ENCODE data around the gene PCDHGC4. TPM values are rescaled to one million over a fixed set of nuclear protein-coding genes. Genes with fewer than 3 reads are reported as not detected.

Gene PCDHGC4
- total RNA-seq, 1 experiment from 2014 or later = 0.57 TPM

DNA sequence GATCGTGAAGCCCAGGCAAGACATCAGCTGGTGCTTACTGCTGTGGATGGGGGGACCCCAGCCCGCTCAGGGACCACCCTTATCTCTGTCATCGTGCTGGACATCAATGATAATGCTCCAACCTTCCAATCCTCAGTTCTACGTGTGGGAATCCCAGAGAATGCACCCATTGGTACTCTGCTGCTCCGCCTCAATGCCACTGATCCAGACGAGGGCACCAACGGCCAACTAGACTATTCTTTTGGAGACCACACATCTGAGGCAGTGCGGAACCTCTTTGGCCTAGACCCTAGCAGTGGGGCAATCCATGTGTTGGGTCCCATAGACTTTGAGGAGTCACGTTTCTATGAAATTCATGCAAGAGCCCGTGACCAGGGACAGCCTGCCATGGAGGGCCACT is 5.0 kb downstream of the PCDHGC4 start:
- Histone ChIP-seq H3K9me3 (ENCODE audit: control insufficient read depth, insufficient read depth, low read depth, low read length) (no peaks in the 10 kb centered on the region), H3K27ac (ENCODE audit: low read length) (no peak overlapping the region), H3K4me3 (ENCODE audit: low read depth in 2 of 2, low read length in 2 of 2) (no peak overlapping the region), H3K36me3 (ENCODE audit: control insufficient read depth, insufficient read depth, low read length) (no peaks in the 10 kb centered on the region), H3K4me1 (ENCODE audit: control insufficient read depth, insufficient read depth, low read length) (no peaks in the 10 kb centered on the region; the same call in 1 of the 2 replicates), H3K27me3 (ENCODE audit: control insufficient read depth, insufficient read depth, low read length) (no peaks in the 10 kb centered on the region)
- ATAC-seq (no peak), DNase-seq (ENCODE audit: low read depth, low spot score) (no peak)
- no TSS peak for BruUV-seq (replicated peaks)
- in situ Hi-C loops (cut with HindIII; ENCODE audit: low pct_unique_long_range_greater_than_20kb, low sequenced_read_pairs) = no loop called here
- no peak for TF ChIP-seq SIN3A (IDR thresholded peaks at IDR 0.05; ENCODE audit: borderline replicate concordance, insufficient read depth, low read depth, low read length)
- TF ChIP-seq, protein P1, sequence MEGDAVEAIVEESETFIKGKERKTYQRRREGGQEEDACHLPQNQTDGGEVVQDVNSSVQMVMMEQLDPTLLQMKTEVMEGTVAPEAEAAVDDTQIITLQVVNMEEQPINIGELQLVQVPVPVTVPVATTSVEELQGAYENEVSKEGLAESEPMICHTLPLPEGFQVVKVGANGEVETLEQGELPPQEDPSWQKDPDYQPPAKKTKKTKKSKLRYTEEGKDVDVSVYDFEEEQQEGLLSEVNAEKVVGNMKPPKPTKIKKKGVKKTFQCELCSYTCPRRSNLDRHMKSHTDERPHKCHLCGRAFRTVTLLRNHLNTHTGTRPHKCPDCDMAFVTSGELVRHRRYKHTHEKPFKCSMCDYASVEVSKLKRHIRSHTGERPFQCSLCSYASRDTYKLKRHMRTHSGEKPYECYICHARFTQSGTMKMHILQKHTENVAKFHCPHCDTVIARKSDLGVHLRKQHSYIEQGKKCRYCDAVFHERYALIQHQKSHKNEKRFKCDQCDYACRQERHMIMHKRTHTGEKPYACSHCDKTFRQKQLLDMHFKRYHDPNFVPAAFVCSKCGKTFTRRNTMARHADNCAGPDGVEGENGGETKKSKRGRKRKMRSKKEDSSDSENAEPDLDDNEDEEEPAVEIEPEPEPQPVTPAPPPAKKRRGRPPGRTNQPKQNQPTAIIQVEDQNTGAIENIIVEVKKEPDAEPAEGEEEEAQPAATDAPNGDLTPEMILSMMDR (IDR thresholded peaks at IDR 0.05) = no peak
- TF ChIP-seq POLR2AphosphoS5 (IDR thresholded peaks at IDR 0.05; ENCODE audit: low read depth, low read length) = no peak
- no peak for TF ChIP-seq TCF7L2 (IDR thresholded peaks at IDR 0.05; ENCODE audit: low read depth, low read length)
- TF ChIP-seq, protein P2, sequence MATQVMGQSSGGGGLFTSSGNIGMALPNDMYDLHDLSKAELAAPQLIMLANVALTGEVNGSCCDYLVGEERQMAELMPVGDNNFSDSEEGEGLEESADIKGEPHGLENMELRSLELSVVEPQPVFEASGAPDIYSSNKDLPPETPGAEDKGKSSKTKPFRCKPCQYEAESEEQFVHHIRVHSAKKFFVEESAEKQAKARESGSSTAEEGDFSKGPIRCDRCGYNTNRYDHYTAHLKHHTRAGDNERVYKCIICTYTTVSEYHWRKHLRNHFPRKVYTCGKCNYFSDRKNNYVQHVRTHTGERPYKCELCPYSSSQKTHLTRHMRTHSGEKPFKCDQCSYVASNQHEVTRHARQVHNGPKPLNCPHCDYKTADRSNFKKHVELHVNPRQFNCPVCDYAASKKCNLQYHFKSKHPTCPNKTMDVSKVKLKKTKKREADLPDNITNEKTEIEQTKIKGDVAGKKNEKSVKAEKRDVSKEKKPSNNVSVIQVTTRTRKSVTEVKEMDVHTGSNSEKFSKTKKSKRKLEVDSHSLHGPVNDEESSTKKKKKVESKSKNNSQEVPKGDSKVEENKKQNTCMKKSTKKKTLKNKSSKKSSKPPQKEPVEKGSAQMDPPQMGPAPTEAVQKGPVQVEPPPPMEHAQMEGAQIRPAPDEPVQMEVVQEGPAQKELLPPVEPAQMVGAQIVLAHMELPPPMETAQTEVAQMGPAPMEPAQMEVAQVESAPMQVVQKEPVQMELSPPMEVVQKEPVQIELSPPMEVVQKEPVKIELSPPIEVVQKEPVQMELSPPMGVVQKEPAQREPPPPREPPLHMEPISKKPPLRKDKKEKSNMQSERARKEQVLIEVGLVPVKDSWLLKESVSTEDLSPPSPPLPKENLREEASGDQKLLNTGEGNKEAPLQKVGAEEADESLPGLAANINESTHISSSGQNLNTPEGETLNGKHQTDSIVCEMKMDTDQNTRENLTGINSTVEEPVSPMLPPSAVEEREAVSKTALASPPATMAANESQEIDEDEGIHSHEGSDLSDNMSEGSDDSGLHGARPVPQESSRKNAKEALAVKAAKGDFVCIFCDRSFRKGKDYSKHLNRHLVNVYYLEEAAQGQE (IDR thresholded peaks at IDR 0.05; ENCODE audit: insufficient read depth in 1 of 2, low read depth in 2 of 2, low read length in 1 of 2) = no peak
- POLR2A ChIA-PET = no interaction called here
- intact Hi-C loops (cut with micrococcal nuclease; ENCODE audit: unreplicated experiment) = no loop called here
- CTCF ChIA-PET = interaction anchor here (0.6 kb wide), 1 partner anchor 74 kb away, joined by 3 read pairs; no protein-coding TSS in a partner anchor

DNA sequence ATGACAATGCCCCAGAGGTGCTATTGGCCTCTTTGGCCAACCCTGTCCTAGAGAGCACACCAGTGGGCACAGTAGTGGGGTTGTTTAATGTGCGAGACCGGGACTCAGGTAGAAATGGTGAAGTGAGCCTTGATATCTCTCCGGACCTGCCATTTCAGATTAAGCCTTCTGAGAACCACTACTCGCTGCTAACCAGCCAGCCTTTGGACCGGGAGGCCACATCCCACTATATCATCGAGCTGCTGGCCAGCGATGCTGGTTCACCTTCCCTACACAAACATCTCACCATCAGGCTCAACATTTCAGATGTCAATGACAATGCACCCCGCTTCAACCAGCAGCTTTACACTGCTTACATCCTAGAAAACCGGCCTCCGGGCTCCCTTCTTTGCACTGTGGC is 5.4 kb downstream of the PCDHGC4 start:
- no peaks in the 10 kb centered on the region for H3K27me3 ChIP-seq (ENCODE audit: control insufficient read depth, insufficient read depth, low read length)
- BruUV-seq (replicated peaks) = no TSS peak
- ChIA-PET CTCF (interaction anchor here (0.6 kb wide), 1 partner anchor 74 kb away, joined by 3 read pairs; no protein-coding TSS in a partner anchor), POLR2A (no interaction called here)
- ATAC-seq (no peak), DNase-seq (ENCODE audit: low read depth, low spot score) (no peak)
- H3K27ac ChIP-seq (ENCODE audit: low read length) = no peak overlapping the region
- H3K4me3 ChIP-seq (ENCODE audit: low read depth in 2 of 2, low read length in 2 of 2) = no peak overlapping the region
- in situ Hi-C loops (cut with HindIII; ENCODE audit: low pct_unique_long_range_greater_than_20kb, low sequenced_read_pairs) (no loop called here), intact Hi-C loops (cut with micrococcal nuclease; ENCODE audit: unreplicated experiment) (no loop called here)
- H3K4me1 ChIP-seq (ENCODE audit: control insufficient read depth, insufficient read depth, low read length) = no peaks in the 10 kb centered on the region; the same call in 1 of the 2 replicates
- TF ChIP-seq TCF7L2 (IDR thresholded peaks at IDR 0.05; ENCODE audit: low read depth, low read length) = no peak
- TF ChIP-seq, protein P2 (IDR thresholded peaks at IDR 0.05; ENCODE audit: insufficient read depth in 1 of 2, low read depth in 2 of 2, low read length in 1 of 2) = no peak
- TF ChIP-seq POLR2AphosphoS5 (IDR thresholded peaks at IDR 0.05; ENCODE audit: low read depth, low read length) = no peak
- TF ChIP-seq, protein P1 (IDR thresholded peaks at IDR 0.05) = no peak
- TF ChIP-seq SIN3A (IDR thresholded peaks at IDR 0.05; ENCODE audit: borderline replicate concordance, insufficient read depth, low read depth, low read length) = no peak
- H3K9me3 ChIP-seq (ENCODE audit: control insufficient read depth, insufficient read depth, low read depth, low read length) = no peaks in the 10 kb centered on the region
- no peaks in the 10 kb centered on the region for H3K36me3 ChIP-seq (ENCODE audit: control insufficient read depth, insufficient read depth, low read length)
